Activated T-cell treated with anti-CD3 and anti-CD28 coated beads, Interleukin-2, amount 50 U/mL, for 24 hours (primary cell): ENCODE data around the gene FAM20A.
A peak's percentile ranks its signal among the peaks of the same experiment; 100 is the strongest.
"Not testable (repeated sequence)": the region's sequence is repeated elsewhere in the genome, so short reads cannot be mapped to it uniquely, and the experiment has no call there.

Experiments
- DNase-seq: peaks from one replicate; pipeline ENCODE4 v3.0.0-alpha.2; 2020
- H3K27ac Mint-ChIP-seq: 2 replicates; pipeline ENCODE4 v1.8.0; 2020; ENCODE audit warnings: mild to moderate bottlenecking, mixed read lengths
- H3K27me3 Mint-ChIP-seq: 2 replicates; pipeline ENCODE4 v1.8.0; 2020; ENCODE audit warnings: mixed read lengths
- H3K36me3 Mint-ChIP-seq: 2 replicates; pipeline ENCODE4 v1.8.0; 2020; ENCODE audit warnings: low read depth, mixed read lengths
- H3K4me1 Mint-ChIP-seq: 2 replicates; pipeline ENCODE4 v1.8.0; 2020; ENCODE audit warnings: low read depth, mixed read lengths
- H3K4me3 Mint-ChIP-seq: 2 replicates; pipeline ENCODE4 v1.8.0; 2020; ENCODE audit warnings: mild to moderate bottlenecking, moderate library complexity, mixed read lengths
- H3K9me3 Mint-ChIP-seq: 2 replicates; pipeline ENCODE4 v1.8.0; 2020; ENCODE audit warnings: mixed read lengths

The FAM20A gene

GRCh38 chr17:68517605-68518004, 83.6 kb downstream of the FAM20A start:
- DNase-seq, H3K9me3 Mint-ChIP-seq, H3K27me3 Mint-ChIP-seq, H3K27ac Mint-ChIP-seq, H3K4me3 Mint-ChIP-seq: not testable (repeated sequence)
- Mint-ChIP-seq H3K4me1 (peaks cover 68% of the 10 kb centered on the region), H3K36me3 (peaks cover 82% of the 10 kb centered on the region)

GRCh38 chr17:68516732-68517131, 84.4 kb downstream of the FAM20A start:
- peaks cover 64% of the 10 kb centered on the region for H3K4me1 Mint-ChIP-seq
- DNase-seq, result no peak
- no peaks in the 10 kb centered on the region for H3K9me3 Mint-ChIP-seq
- H3K27ac Mint-ChIP-seq, result no peak overlapping the region
- no peak overlapping the region for H3K4me3 Mint-ChIP-seq
- H3K36me3 Mint-ChIP-seq, result peaks cover 76% of the 10 kb centered on the region
- no peaks in the 10 kb centered on the region for H3K27me3 Mint-ChIP-seq

GRCh38 chr17:68514831-68515635, 86.1 kb downstream of the FAM20A start:
- Mint-ChIP-seq H3K27ac (peak overlapping the region; percentile 19), H3K4me3 (peak overlapping the region; percentile 94), H3K27me3 (no peaks in the 10 kb centered on the region), H3K36me3 (peaks cover 65% of the 10 kb centered on the region), H3K4me1 (peaks cover 65% of the 10 kb centered on the region), H3K9me3 (no peaks in the 10 kb centered on the region)
- DNase-seq, result no peak

- DNase-seq, result no peak
- Mint-ChIP-seq H3K36me3 (peaks cover 54% of the 10 kb centered on the region), H3K4me1 (peaks cover 58% of the 10 kb centered on the region), H3K9me3 (no peaks in the 10 kb centered on the region), H3K27ac (peak overlapping the region; percentile 98), H3K4me3 (peak overlapping the region; percentile 94), H3K27me3 (no peaks in the 10 kb centered on the region)
Measured at GRCh38 chr17:68513932-68514331, 87.2 kb downstream of the FAM20A start.

GRCh38 chr17:68512960-68513474, 88.2 kb downstream of the FAM20A start:
- H3K4me3 Mint-ChIP-seq, result peak overlapping the region; percentile 94
- H3K27me3 Mint-ChIP-seq, result no peaks in the 10 kb centered on the region
- peak overlapping the region; percentile 98 for H3K27ac Mint-ChIP-seq
- no peak for DNase-seq
- peaks cover 56% of the 10 kb centered on the region for H3K4me1 Mint-ChIP-seq
- H3K9me3 Mint-ChIP-seq, result no peaks in the 10 kb centered on the region
- peaks cover 45% of the 10 kb centered on the region for H3K36me3 Mint-ChIP-seq

- DNase-seq, result peak; percentile 95
- peaks cover 39% of the 10 kb centered on the region for H3K36me3 Mint-ChIP-seq
- no peaks in the 10 kb centered on the region for H3K27me3 Mint-ChIP-seq
- peak within 1 kb of the TSS; percentile 98 for H3K27ac Mint-ChIP-seq
- peaks cover 58% of the 10 kb centered on the region for H3K4me1 Mint-ChIP-seq
- no peaks in the 10 kb centered on the region for H3K9me3 Mint-ChIP-seq
- H3K4me3 Mint-ChIP-seq, result peak within 1 kb of the TSS; percentile 94
Measured at GRCh38 chr17:68512247-68512959, 88.8 kb downstream of the FAM20A start, which contains the start of gene PRKAR1A. Gene PRKAR1A, plus strand, starts transcription at chr17:68512430. Its CDS starts 2,970 bp downstream, at chr17:68515400.

- peak overlapping the region; percentile 94 for H3K4me3 Mint-ChIP-seq
- no peaks in the 10 kb centered on the region for H3K9me3 Mint-ChIP-seq
- peaks cover 57% of the 10 kb centered on the region for H3K4me1 Mint-ChIP-seq
- H3K36me3 Mint-ChIP-seq, result peaks cover 32% of the 10 kb centered on the region
- no peaks in the 10 kb centered on the region for H3K27me3 Mint-ChIP-seq
- H3K27ac Mint-ChIP-seq, result peak overlapping the region; percentile 98
- DNase-seq, result no peak
Measured at GRCh38 chr17:68511671-68512246, 89.4 kb downstream of the FAM20A start.

GRCh38 chr17:68511254-68511670, 89.9 kb downstream of the FAM20A start:
- Mint-ChIP-seq H3K27ac (peak overlapping the region; percentile 79), H3K4me3 (peak overlapping the region; percentile 76), H3K9me3 (no peaks in the 10 kb centered on the region), H3K4me1 (peaks cover 55% of the 10 kb centered on the region), H3K27me3 (no peaks in the 10 kb centered on the region), H3K36me3 (peaks cover 29% of the 10 kb centered on the region)
- DNase-seq, result no peak

GRCh38 chr17:68509141-68510057, 91.8 kb downstream of the FAM20A start:
- no peak overlapping the region for H3K4me3 Mint-ChIP-seq

GRCh38 chr17:68507576-68507975, 93.6 kb downstream of the FAM20A start:
- H3K4me3 Mint-ChIP-seq, result no peak overlapping the region
- no peaks in the 10 kb centered on the region for H3K27me3 Mint-ChIP-seq
- peaks cover 26% of the 10 kb centered on the region for H3K4me1 Mint-ChIP-seq
- DNase-seq, result no peak
- no peaks in the 10 kb centered on the region for H3K9me3 Mint-ChIP-seq
- peaks cover 3% of the 10 kb centered on the region for H3K36me3 Mint-ChIP-seq
- no peak overlapping the region for H3K27ac Mint-ChIP-seq

More at GRCh38 chr17:68509141-68510057, 91.8 kb downstream of the FAM20A start:
- Mint-ChIP-seq H3K4me1 (peaks cover 37% of the 10 kb centered on the region), H3K27me3 (no peaks in the 10 kb centered on the region), H3K36me3 (peaks cover 15% of the 10 kb centered on the region), H3K9me3 (no peaks in the 10 kb centered on the region), H3K27ac (no peak overlapping the region)
- no peak for DNase-seq

GRCh38 chr17:68505951-68506350, 95.2 kb downstream of the FAM20A start:
- no peak for DNase-seq
- H3K4me3 Mint-ChIP-seq, result no peak overlapping the region
- H3K4me1 Mint-ChIP-seq, result peaks cover 17% of the 10 kb centered on the region
- H3K36me3 Mint-ChIP-seq, result no peaks in the 10 kb centered on the region
- no peaks in the 10 kb centered on the region for H3K27me3 Mint-ChIP-seq
- H3K9me3 Mint-ChIP-seq, result no peaks in the 10 kb centered on the region
- H3K27ac Mint-ChIP-seq, result no peak overlapping the region

- no peak overlapping the region for H3K27ac Mint-ChIP-seq
- peaks cover 17% of the 10 kb centered on the region for H3K4me1 Mint-ChIP-seq
- no peak for DNase-seq
- H3K9me3 Mint-ChIP-seq, result no peaks in the 10 kb centered on the region
- H3K27me3 Mint-ChIP-seq, result no peaks in the 10 kb centered on the region
- H3K4me3 Mint-ChIP-seq, result no peak overlapping the region
- no peaks in the 10 kb centered on the region for H3K36me3 Mint-ChIP-seq
Measured at GRCh38 chr17:68501074-68501473, 100.1 kb downstream of the FAM20A start.

GRCh38 chr17:68499587-68499986, 101.6 kb downstream of the FAM20A start:
- H3K27ac Mint-ChIP-seq, result no peak overlapping the region
- H3K4me1 Mint-ChIP-seq, result peaks cover 17% of the 10 kb centered on the region
- H3K9me3 Mint-ChIP-seq, result no peaks in the 10 kb centered on the region
- no peak for DNase-seq
- H3K36me3 Mint-ChIP-seq, result no peaks in the 10 kb centered on the region
- H3K4me3 Mint-ChIP-seq, result no peak overlapping the region
- H3K27me3 Mint-ChIP-seq, result no peaks in the 10 kb centered on the region
